ENCODE data around the gene UNC5C.
"Not testable (repeated sequence)": the region's sequence is repeated elsewhere in the genome, so short reads cannot be mapped to it uniquely, and the experiment has no call there.

The UNC5C gene

DNA sequence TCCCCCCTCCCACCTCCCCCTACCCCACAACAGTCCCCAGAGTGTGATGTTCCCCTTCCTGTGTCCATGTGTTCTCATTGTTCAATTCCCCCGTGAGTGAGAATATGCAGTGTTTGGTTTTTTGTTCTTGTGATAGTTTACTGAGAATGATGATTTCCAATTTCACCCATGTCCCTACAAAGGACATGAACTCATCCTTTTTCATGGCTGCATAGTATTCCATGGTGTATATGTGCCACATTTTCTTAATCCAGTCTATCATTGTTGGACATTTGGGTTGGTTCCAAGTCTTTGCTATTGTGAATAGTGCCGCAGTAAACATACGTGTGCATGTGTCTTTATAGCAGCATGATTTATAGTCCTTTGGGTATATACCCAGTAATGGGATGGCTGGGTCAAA lies 377.4 kb downstream of the UNC5C start:
- not testable (repeated sequence) for DNase-seq (ENCODE audit: low read depth)

DNA sequence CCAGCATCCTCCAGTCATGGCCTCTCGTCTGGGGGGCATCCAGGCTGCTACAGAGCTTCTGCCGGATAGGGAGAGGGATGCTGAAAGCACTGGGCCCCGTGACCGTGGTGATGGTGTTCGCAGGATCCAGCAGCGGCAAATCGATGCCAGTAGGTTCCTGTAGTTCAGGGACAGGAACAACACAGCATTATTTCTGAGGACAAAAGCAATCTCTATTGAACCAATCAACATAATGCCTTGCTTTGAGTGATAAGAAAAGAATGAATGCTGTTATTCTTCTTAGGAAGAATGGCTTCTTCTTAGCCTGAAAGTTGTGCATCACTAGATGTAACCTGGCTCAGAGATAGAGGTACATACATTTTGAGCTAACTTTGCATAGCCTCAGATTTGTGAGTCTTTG lies 378.6 kb downstream of the UNC5C start:
- no peak for DNase-seq (ENCODE audit: low read depth)

DNA sequence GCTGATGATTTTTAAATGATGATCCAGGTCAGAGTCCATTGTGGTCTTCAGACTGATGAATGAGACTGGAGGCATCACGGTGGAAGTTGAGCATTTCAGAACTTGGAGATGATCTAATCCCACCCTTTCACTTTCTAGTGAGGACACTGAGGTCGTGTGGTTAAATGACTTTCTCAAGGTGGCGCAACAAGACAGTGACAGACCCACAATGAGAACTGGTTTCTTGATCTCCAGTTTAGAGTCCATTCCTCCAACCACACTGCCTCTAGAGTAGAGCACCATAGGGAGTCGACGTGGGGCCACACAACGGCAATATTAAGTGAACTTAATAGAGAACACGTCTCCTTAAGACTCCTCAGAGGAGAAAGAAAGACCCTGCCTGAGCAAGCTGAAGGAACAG lies 381.0 kb downstream of the UNC5C start:
- no peak for DNase-seq (ENCODE audit: low read depth)

DNA sequence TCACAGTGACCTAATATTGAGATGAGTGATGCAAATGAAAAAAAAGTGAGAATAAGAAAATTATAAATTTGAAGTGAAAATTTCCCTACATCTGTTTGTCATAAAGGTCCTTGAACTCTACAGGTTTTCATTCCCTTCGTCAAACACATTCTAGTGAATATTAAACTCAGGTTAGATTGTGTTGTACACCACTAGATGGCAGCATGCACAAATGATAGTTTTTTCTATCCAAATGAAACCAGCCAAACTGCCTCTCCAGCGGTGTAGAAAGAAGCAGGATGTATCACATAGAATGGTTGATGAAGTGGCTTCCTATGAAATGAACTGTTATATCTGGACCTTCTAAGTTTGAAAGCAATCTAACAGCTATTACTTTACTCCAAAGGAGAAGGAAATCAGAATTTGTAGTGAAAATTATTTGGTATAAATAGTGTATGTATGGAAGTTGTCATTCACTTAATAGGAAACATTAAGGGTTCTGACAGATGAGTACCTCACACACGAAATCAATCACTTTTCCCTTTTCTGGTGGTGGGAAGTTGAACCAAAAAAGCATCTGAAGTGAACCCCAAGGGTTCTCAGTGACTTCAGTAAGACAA lies 382.7 kb downstream of the UNC5C start:
- no peak for DNase-seq (ENCODE audit: low read depth)

DNA sequence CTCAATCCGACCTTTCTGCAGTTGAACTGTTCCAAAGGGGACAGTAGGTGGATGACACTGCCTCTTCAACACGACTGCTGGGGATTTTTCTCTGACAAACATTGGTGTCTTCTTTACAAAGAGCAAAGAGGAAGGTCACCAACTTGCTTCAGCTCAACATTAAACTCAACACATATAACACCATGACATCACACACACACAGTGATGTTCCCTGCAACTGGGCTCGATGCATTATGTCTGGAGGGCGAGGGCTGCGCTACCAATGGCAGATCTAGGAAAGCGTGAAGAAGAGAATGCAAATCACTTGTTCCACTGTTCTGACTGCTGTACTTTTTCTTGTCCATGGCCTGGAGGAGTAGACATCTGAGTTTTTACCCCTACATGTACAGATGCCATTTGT lies 385.9 kb downstream of the UNC5C start:
- no peak for DNase-seq (ENCODE audit: low read depth)

DNA sequence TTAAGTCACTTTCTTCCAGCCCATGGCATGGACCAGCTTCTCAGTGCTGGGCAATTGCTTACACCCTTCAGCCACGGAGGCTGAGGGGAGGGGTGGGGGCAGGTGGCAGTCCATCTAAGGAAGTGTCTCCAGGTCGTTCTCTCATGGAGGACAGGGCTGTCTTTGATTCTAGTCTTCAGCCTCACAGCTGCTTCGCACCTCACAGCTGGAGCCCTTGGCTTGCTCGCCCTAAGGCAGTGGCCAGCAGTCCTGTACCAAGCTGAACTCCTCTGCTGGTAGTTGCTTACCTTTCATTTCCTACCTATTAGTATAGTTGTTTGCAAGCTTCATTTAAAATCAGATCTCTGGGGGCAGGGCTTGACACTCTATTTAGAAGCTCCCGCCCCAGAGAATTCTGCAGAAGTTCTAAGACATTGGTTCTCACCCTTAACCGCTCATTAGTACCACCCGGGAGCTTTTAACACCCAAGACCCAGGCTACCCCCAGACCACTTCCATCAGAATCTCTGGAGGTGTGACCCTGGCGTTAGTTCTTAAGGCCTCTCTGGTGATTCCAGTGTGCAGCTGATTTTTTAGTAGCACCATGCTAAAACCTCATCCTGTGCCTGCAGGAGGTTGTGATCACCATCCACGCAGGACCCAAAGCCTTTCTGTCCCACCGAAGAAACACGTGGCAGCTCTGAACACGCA lies 386.8 kb downstream of the UNC5C start:
- no peak for DNase-seq (ENCODE audit: low read depth)

DNA sequence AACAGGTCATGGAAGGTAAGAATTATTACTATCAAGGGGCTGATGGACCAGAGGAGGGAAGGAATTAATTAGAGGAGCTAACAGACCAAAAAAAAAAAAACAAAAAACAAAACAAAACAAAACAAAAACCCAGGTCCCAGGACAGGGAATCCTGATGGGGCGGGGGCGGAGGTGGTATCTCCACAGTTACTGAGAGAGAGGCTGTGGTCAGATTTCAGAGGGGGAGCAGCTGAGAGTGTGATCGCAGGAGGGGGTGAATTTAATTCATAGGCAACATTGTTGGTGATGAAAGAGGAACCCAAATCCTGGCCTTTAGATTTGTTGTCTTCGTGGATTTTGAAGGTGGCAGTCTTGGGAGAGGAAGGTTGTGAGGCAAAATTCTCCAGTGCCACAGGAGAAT lies 389.4 kb downstream of the UNC5C start:
- DNase-seq (ENCODE audit: low read depth), result no peak

DNA sequence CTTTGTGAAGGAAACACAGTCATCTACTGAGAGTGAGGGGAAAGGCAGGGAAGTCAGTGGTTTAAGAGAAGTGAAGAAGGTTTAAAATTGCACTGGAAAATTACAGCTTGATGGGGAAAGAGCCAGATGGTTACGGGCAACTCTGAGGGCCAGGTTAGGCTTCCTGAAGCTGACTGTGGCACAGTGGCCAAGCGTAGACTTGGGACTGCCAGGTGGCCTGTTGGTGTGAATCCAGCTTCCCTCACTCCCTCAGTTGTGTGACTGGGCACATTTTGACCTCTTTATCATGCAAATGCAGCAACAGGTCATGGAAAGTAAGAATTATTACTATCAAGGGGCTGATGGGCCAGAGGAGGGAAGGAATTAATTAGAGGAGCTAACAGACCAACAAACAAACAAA lies 390.1 kb downstream of the UNC5C start:
- no peak for DNase-seq (ENCODE audit: low read depth)

DNA sequence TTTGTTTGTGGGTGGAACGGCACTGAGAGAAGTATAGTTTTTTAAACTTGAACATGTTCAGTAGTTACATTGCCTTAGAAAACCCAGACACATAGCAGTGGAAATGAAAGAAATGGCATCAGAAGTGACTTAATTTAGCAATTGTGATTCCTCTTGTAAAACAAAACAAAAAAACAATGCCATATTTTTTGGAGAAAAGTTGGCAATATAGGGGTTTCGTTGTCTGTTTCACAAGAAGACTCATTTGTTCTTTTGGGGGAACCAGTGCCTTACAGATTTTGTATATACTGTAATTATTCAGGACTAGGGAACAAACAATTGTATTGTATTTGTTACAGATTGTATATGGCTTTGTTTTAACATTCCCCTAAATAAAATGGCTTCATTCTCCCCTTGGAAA lies 390.7 kb downstream of the UNC5C start:
- no peak for DNase-seq (ENCODE audit: low read depth)

DNA sequence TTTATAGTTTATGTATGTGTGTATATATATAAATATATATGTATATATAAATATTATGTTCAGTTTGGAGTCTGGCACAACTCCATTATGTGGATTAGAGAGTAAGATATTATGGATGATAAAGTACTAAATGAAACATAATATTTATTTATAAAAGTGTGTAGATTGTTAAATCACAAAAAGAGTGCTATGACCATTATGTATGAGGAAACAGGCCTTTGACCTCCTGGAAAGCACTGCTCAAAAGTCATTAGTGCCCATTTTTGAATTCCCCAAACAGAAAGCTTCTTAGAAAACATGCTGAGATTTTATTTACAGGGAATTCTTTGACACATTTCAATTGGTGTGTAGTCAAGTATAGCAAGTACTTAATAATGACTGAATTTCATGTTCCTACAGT lies 391.2 kb downstream of the UNC5C start:
- no peak for DNase-seq (ENCODE audit: low read depth)

DNA sequence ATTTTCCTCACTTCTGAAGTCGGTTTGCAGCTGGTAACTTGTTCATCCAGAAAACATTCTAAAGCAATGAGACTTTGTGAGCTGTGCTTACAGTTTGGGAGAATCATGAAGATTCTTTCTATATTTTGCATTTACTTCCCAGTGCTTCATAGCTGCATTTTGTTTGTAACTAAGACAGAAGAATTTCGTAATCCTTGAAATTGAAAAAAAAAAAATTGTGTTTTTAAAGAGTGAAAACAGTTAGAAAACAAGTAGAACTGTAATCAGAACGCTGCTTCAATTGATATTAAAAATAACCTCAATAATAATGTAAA lies 392.4 kb downstream of the UNC5C start:
- DNase-seq (ENCODE audit: low read depth), result no peak

DNA sequence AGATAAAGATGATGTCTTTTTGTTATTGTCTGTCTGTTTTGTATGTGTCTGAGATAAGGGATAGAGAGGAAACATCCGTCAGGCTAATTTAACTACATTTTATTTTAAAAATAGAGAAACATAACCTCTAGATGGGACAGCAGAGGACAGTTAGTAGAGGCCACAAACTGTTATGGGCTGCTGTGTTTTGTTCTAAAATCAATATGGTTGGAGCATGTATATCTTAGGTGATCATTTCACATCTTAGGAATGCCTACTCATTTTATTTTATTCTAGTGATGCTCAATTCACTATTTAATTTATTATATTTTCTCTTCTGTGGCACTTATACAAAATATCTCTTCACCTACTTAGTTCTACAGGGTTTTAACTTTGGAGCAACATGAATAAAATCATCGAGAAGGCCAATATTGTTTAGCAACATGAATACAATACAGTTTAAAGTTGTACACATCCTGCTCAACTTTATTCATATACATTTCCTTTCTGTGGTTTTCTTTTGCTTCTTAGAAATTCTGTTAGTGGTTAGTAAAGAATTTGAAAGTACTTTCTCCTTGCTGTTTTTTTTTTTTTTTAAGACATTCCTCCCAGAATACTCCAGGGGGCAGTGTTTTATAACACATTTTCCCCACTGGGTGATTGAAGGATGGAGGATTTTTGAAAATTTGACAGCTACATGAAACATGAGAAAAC lies 392.9 kb downstream of the UNC5C start:
- no peak for DNase-seq (ENCODE audit: low read depth)

DNA sequence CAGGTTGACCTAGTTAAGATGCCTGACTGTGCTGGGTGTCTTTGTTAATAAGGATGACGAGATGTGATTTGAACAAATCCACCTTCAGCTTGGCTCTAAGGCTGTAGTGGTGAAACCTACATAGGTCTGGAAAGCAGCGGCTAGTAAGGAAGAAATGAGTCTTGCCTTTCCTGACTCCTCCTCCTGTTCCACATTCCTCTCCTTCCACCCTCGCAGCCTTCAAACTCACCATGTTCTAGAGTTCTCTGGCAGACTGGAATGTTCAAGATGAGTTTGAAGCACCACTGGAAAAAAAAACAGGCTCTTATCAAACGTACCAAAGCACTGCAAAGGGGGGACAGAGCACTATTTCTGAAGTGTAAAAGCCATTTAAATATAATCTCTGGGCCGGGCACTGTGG lies 395.6 kb downstream of the UNC5C start:
- no peak for DNase-seq (ENCODE audit: low read depth)

DNA sequence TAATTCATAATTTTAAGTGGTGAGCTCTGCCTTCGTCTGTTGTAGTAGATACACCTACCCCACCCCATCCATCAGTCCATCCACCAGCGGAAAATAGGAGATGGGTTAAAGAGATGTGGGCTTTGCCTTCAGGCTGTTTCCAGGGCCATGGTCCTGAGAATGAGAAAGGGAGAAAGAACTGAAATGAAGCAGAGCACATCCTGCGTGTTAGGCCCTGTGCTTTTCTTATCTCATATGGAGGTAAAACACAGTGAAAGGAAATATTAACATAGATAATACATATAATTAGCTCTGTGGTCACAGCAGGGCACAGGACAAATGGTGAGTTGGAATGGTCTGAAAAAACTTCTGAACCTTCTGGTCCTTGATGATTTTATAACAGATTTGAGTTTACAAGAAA lies 397.5 kb downstream of the UNC5C start:
- DNase-seq (ENCODE audit: low read depth), result no peak

DNA sequence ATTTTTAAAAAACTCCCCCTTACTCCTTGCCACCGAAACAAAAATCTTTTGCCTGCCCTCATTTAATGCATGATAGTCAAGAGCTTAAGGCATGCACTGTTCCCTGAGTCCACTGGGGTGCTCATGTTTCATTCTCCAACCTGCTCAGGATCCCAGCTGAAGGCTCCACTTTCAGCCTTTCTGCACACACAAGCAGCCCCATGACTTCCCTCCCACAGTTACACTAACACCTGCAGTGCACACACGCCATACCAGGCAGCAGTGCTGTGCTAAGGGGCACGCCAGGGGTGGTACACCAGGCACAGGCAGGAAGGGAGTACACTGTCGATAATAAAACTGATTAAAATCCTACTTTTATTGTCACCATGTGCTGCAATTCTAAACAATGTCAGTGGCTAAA lies 405.8 kb downstream of the UNC5C start:
- DNase-seq (ENCODE audit: low read depth), result no peak

DNA sequence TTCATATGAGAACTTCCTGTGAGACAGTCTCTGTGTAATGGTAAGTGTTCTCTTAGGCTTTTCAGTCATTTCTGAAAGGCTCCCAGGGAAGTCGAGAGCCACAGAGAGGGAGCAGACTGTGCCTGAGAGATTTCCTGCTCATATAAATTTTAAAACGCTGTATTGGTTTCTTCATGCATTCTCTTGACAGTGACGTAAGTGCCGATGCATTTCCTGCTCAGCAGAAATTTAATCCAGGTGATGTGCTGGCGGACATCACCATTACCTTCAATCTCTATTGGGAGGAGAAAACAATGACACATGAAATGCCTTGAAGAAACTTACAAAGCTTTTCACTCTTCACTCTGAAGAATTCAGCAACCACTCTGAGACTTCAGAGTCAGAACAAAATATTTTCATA lies 407.4 kb downstream of the UNC5C start:
- DNase-seq (ENCODE audit: low read depth), result no peak

DNA sequence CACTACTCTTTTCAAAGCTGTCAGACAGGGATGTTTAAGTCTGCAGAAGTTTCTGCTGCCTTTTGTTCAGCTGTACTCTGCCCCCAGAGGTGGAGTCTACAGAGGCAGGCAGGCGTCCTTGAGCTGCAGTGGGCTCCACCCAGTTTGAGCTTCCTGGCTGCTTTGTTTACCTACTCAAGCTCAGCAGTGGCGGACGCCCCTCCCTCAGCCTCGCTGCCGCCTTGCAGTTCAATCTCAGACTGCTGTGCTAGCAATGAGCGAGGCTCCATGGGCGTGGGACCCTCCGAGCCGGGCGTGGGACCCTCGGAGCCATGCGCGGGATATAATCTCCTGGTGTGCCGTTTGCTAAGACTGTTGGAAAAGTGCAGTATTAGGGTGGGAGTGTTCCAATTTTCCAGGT lies 409.3 kb downstream of the UNC5C start:
- DNase-seq (ENCODE audit: low read depth), result not testable (repeated sequence)

DNA sequence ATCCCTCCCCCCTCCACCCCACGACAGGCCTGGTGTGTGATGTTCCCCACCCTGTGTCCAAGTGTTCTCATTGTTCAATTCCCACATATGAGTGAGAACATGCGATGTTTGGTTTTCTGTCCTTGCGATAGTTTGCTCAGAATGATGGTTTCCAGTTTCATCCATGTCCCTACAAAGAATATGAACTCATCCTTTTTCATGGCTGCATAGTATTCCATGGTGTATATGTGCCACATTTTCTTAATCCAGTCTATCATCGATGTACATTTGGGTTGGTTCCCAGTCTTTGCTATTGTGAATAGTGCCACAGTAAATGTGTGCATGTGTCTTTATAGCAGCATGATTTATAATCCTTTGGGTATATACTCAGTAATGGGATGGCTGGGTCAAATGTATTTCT lies 414.8 kb downstream of the UNC5C start:
- not testable (repeated sequence) for DNase-seq (ENCODE audit: low read depth)

DNA sequence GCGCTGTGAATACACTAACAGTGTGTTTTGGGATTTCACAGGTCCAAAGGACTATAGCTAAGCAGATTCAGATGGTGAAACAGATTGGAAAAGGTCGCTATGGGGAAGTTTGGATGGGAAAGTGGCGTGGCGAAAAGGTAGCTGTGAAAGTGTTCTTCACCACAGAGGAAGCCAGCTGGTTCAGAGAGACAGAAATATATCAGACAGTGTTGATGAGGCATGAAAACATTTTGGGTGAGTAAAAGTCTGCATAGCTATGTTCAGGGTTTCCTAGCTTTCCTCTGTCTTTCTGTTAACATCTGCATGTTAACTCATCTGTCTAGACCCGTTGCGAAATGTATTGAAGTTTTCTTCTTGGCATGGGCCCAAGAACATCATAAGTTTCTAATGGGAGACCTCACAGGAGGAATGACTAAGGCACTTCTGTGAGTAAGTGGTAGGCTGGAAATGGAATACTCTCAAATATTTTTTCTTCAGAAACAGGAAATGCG lies 418.9 kb downstream of the UNC5C start:
- no peak for DNase-seq (ENCODE audit: low read depth)

DNA sequence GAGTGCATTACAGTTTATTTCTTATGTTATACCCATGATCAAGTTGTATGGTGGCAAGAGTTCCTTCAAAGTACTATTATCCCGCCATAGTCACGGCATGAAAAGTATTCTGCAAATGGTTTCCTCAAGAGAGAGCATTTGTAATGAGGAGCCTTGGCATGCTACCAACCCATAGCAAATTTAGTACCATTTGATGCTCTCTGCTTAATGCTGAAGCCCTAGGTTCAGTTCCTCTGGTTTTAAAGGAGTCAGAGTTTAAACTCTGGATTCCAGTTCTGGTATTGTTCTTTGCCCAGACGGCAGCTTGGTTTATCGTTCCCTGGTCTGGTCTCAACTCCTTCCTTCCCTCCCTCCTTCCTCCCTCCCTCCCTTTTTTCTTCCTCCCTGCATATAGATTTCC lies 419.7 kb downstream of the UNC5C start:
- no peak for DNase-seq (ENCODE audit: low read depth)

DNA sequence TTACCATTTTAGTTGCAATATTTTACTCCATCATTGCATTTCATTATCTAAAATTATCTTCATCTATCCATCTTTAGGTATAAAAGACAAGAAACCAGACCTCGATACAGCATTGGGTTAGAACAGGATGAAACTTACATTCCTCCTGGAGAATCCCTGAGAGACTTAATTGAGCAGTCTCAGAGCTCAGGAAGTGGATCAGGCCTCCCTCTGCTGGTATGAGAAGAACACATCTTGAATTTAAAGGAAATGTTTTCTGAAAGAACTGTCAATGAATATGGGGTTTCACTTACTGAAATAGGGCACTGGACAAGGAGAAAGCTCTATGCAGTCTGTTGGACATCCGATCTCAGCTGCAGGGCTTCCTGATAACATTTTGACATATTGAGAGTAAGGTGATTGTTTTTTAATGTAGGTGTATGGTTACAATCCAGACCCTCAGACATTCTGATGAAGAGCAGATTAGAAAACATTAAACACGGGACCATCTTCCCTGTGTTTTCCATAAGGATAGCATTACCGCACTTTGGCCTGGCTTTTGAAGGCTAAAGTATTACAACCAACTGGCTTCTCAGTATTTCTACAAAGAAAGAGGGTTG lies 423.8 kb downstream of the UNC5C start:
- no peak for DNase-seq (ENCODE audit: low read depth)

DNA sequence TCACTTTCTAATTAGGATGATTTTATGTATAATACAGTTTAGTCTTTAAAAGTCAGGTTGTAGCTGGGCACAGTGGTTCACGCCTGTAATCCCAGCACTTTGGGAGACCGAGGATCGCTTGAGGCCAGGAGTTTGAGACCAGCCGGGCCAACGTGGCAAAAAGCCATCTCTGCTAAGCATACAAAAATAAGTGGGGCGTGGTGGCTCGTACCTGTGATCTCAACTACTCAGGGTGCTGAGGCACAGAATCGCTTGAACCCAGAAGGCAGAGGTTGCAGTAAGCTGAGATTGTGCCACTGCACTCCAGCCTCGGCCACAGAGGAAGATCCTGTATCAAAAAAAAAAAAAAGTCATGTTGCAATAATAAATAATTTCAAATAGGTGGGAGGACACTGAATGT lies 426.8 kb downstream of the UNC5C start:
- no peak for DNase-seq (ENCODE audit: low read depth)

DNA sequence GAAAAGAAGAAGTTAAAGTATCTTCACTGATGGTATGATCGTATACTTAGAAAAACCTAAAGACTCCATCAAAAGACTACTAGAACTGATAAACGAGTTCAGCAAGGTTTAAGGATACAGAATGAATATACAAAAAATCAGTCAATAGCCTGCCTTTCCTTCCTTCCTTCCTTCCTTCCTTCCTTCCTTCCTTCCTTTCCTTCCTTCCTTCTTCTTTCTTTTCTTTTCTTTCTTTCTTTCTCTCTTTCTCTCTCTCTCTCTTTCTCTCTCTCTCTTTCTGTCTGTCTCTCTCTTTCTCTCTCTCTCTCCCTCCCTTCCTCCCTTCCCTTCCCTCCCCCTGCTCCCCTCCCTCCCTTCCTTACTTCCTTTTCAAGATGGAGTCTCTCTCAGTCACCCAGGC lies 428.3 kb downstream of the UNC5C start:
- DNase-seq (ENCODE audit: low read depth), result no peak
